Kidney (tissue), 14 donors: ENCODE data around the gene SCN2B. TPM values are rescaled to one million over a fixed set of nuclear protein-coding genes. Genes with fewer than 3 reads are reported as not detected.

Source experiments
- DNase-seq, 5 donors: peaks; one replicate each; pipeline ENCODE4 v3.0.0-alpha.2; 2013 to 2020
- FAIRE-seq: peaks from 2 replicates; lab custom pipeline; 2012; peaks lifted over from hg19 to GRCh38; lab: Jason Lieb, UNC
- H3K27ac ChIP-seq, 2 donors: one replicate each; pipeline ENCODE4 v1.7.0; 2013; ENCODE audit warnings: low read depth in 2 of 2, low read length in 2 of 2, inconsistent platforms in 1 of 2
- H3K27me3 ChIP-seq: one replicate; pipeline ENCODE4 v1.7.1; 2013; ENCODE audit warnings: low read length, inconsistent platforms; ENCODE audit not compliant: control insufficient read depth, insufficient read depth
- H3K36me3 ChIP-seq, 3 donors: one replicate each; pipeline versions ENCODE4 v1.7.0 to v1.7.1; 2013; ENCODE audit warnings: low read length in 3 of 3, control low read depth in 1 of 3, inconsistent platforms in 1 of 3; ENCODE audit not compliant: insufficient read depth in 3 of 3, control insufficient read depth in 2 of 3
- H3K4me1 ChIP-seq, 3 donors: one replicate each; pipeline versions ENCODE4 v1.7.0 to v1.7.1; 2013; ENCODE audit warnings: low read length in 3 of 3, inconsistent platforms in 1 of 3, low read depth in 1 of 3; ENCODE audit not compliant: control insufficient read depth in 2 of 3, insufficient read depth in 2 of 3
- H3K4me3 ChIP-seq, 3 donors: one replicate each; pipeline versions ENCODE4 v1.7.0 to v1.8.1; 2013; ENCODE audit warnings: low read length in 3 of 3, control low read depth in 1 of 3, inconsistent platforms in 1 of 3
- H3K9ac ChIP-seq, 3 donors: one replicate each; pipeline versions ENCODE4 v1.7.0 to v1.7.1; 2013; ENCODE audit warnings: low read length in 3 of 3, control low read depth in 1 of 3, inconsistent platforms in 1 of 3
- H3K9me3 ChIP-seq, 3 donors: one replicate each; pipeline versions ENCODE4 v1.7.0 to v1.7.1; 2013; ENCODE audit warnings: low read length in 3 of 3, control low read depth in 1 of 3, inconsistent platforms in 1 of 3; ENCODE audit not compliant: control insufficient read depth in 2 of 3, insufficient read depth in 1 of 3
- intact Hi-C: fragments of 100-400 bp; cut with DNase I; formaldehyde crosslinking; loops from one replicate; pipeline ENCODE4 v1.11.1; 2022
- polyA plus RNA-seq: library from polyadenylated mRNA; stranded (reverse); fragments of 350-450 nt; fragmentation: Illumina TruSeq; extraction: RNeasy Lipid Tissue Mini Kit (QIAGEN cat#74804); gene quantifications from one replicate; pipeline ENCODE4 v1.2.3, GENCODE V29; 2014; ENCODE audit warnings: low read depth, low replicate concordance; ENCODE audit not compliant: insufficient read depth
- total RNA-seq: library from RNA; stranded (reverse); fragmentation: NEBNext Ultra II Directional; extraction: Animal tissue kit (Norgen Biotek cat#: 25700); gene quantifications from one replicate; pipeline ENCODE4 v1.2.1, GENCODE V29; 2021
- TF ChIP-seq, protein P1 (sequence below): IDR thresholded peaks from 3 replicates; pipeline ENCODE4 v1.5.1; 2012; ENCODE audit warnings: mild to moderate bottlenecking, moderate library complexity, borderline replicate concordance; ENCODE audit not compliant: insufficient read depth; ENCODE audit errors: extremely low read depth
- donor health status: control.
- donor health status: control.
- donor health status: control.
- donor health status: control.
- donor health status: control.
- donor health status: DM: yes; HTN: yes; CAD: no.
- donor health status: Normal renal cell carcinoma (clear cell type).

The SCN2B gene
- total and polyA plus RNA-seq, 2 donors from 2014 or later = 0.25 to 0.54 TPM

DNA sequence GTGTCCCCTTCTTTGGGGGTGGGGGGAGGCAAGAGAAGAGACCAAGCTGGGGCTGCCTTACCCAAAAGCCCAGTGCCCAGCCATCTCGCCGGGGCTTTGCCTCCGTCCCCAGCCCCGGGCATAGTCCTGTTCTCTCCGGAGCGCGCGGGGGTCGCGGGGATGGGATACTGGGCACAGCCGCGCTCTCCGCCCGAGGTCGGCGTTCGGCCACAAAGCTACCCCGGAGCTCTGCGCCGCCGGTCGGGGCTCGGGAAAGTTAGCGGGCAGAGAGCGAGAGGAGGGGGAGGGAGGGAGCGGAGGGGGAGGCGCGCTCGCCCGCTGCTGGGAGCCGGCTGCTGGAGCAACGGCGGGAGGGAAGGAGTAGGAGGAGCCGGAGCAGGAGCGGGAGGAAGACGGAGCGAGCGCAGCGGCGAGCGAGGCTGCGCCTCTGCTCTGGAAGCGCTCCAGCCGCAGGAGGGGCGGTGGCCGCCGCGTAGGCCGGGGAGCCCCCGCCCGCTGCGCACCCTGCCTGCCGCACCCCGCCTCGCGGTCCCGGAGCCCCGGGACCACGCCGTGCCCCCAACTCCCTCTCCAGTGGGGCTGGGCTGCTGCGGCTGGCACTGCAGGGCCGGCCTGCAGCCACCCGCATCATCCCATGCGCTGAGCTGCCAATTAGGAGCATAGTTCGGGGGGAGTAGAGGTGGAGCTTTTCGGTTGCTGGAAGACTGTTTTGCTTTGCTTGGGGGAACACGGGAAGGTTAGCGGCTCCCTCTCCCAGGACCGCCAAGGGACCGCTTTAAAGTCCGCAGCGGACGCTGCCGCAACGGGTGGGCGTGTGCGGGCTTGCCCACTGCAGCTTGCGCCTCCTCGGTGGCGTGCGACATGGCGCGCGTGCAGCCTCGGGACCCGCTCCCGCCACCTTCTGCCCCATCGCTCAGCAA is 23.6 kb downstream of the SCN2B start, which contains the start of gene SCN4B:
Gene SCN4B (minus strand): TSS at position 272 of the 920 bp plus-strand sequence. CDS start 150 bp downstream, at position 122.
- peaks cover 0 to 15% (median 0%) of the 10 kb centered on the region in 3 donors for H3K4me1 ChIP-seq
- TF ChIP-seq, protein P1, sequence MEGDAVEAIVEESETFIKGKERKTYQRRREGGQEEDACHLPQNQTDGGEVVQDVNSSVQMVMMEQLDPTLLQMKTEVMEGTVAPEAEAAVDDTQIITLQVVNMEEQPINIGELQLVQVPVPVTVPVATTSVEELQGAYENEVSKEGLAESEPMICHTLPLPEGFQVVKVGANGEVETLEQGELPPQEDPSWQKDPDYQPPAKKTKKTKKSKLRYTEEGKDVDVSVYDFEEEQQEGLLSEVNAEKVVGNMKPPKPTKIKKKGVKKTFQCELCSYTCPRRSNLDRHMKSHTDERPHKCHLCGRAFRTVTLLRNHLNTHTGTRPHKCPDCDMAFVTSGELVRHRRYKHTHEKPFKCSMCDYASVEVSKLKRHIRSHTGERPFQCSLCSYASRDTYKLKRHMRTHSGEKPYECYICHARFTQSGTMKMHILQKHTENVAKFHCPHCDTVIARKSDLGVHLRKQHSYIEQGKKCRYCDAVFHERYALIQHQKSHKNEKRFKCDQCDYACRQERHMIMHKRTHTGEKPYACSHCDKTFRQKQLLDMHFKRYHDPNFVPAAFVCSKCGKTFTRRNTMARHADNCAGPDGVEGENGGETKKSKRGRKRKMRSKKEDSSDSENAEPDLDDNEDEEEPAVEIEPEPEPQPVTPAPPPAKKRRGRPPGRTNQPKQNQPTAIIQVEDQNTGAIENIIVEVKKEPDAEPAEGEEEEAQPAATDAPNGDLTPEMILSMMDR = no peak
- H3K27ac ChIP-seq = no peak within 1 kb of the TSS
- H3K36me3 ChIP-seq = no peaks in the 10 kb centered on the region
- FAIRE-seq (no peak), DNase-seq (peak; percentile 85 to 92 (median 87))
- no peaks in the 10 kb centered on the region for H3K9me3 ChIP-seq
- H3K4me3 ChIP-seq = peak within 1 kb of the TSS in 2 of 3 donors; percentile 51
- peaks cover 24% of the 10 kb centered on the region for H3K27me3 ChIP-seq
- intact Hi-C loops = no loop called here
- H3K9ac ChIP-seq = no peak within 1 kb of the TSS

DNA sequence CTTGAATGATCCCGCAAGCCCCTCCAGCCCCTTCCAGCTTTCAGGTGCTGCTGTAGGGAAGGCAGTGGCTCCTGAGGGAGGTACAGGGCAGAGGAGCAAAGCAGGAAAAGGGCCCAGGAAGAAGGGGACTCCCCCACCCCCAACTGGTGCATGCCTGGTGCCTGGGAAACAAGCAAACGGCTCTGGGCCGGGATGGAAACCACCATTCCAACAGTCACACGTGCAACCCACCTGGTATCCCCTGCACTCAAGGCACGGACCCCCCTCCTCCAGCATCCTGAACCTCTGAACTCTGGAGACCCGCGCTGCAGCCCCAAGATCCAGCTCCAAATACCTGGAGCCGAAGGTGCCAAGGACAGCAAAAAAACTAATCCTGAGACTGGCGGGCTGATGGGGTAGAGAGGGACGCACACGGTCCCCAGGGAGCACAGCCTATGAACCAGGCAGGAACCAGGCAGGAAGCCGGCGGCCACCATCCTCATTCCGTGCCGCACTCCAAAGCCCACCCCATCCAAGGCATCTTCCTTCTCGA is 24.4 kb downstream of the SCN2B start:
- no peak for FAIRE-seq
- Histone ChIP-seq H3K9ac (no peak overlapping the region), H3K27me3 (peaks cover 23% of the 10 kb centered on the region), H3K4me3 (peak overlapping the region in 2 of 3 donors; percentile 33 to 51), H3K4me1 (peaks cover 0 to 15% (median 0%) of the 10 kb centered on the region in 3 donors), H3K36me3 (no peaks in the 10 kb centered on the region), H3K27ac (no peak overlapping the region), H3K9me3 (no peaks in the 10 kb centered on the region)
- peak in 1 of 5 donors; percentile 60 for DNase-seq
- intact Hi-C loops = no loop called here
- TF ChIP-seq, protein P1 = no peak

DNA sequence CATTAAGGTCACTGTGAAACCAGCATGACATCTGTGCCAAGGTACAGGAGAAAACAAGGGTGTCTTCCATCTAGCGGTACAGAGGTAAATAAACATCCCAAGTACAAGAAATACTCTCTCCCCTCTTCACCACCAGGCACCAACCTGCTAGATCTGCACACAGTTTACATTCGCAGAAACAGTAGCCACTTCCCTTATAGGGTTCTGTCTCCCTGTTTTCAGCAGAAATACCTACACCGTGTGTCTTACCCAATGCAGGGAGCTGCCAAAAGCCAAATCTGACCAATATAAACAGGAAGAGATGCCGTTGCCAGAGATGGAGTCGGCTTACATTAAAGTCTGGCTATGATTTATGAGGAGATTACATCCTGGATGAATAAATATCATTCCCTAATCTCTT is 25.0 kb downstream of the SCN2B start:
- H3K9me3 ChIP-seq = no peaks in the 10 kb centered on the region
- no peak for FAIRE-seq
- peaks cover 0 to 12% (median 0%) of the 10 kb centered on the region in 3 donors for H3K4me1 ChIP-seq
- no peaks in the 10 kb centered on the region for H3K36me3 ChIP-seq
- no peak for DNase-seq
- TF ChIP-seq, protein P1 = no peak
- intact Hi-C loops = no loop called here
- no peak overlapping the region for H3K9ac ChIP-seq
- peaks cover 18% of the 10 kb centered on the region for H3K27me3 ChIP-seq
- no peak overlapping the region for H3K4me3 ChIP-seq
- H3K27ac ChIP-seq = no peak overlapping the region
